Measurements from ENCODE around the gene MAD2L2.

DNA sequence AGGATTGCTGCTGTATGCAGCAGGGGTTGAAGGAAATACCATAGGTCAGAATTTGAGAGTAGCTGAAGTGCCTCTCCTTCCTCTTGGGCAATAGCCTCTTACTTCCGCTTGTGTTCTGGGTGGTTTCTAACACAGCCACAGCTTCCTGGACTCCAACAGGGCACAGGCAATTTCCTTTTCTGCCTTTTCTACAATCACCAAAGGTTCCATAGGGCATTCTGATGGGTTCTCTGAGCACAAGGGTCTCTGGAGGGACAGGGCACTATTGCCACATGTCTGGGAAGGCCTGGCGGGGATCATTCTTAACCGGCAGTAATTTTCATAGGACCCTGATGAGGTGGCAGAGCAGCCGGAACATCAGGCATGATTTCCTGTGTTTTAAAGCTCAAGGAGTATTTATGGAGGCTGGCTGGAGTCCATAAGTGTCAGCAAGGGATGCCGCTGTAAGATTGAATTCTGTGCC is 49.5 kb upstream of the MAD2L2 start:
- TF ChIP-seq EZH2 (IDR thresholded peaks at IDR 0.05) (no peak), POLR2AphosphoS5 (IDR thresholded peaks at IDR 0.05; ENCODE audit: borderline replicate concordance, low read depth, low read length) (peak; percentile 59; the same call in 1 of the 2 replicates), FOXP2 (optimal IDR thresholded peaks at IDR 0.05; ENCODE audit: control extremely low read depth, extremely low read length, insufficient read depth) (no peak)

Data from SK-N-MC (cell line).